Lung microvascular endothelial cell (primary cell): ENCODE data around the gene BCL3. TPM values are rescaled to one million over a fixed set of nuclear protein-coding genes. Genes with fewer than 3 reads are reported as not detected.

Experiments used
- DNase-seq, 2 donors: peaks; one replicate each; pipeline versions ENCODE4 v3.0.0 to v3.0.0-alpha.2; 2010; ENCODE audit warnings: low read depth in 2 of 2
- total RNA-seq: library from RNA; depleted of rRNA; stranded (reverse); fragments of >200 nt; gene quantifications from 2 replicates; pipeline ENCODE4 v1.2.1, GENCODE V29; 2014

BCL3 gene
- total RNA-seq, 1 donor from 2014 or later: 0.99 TPM

DNA sequence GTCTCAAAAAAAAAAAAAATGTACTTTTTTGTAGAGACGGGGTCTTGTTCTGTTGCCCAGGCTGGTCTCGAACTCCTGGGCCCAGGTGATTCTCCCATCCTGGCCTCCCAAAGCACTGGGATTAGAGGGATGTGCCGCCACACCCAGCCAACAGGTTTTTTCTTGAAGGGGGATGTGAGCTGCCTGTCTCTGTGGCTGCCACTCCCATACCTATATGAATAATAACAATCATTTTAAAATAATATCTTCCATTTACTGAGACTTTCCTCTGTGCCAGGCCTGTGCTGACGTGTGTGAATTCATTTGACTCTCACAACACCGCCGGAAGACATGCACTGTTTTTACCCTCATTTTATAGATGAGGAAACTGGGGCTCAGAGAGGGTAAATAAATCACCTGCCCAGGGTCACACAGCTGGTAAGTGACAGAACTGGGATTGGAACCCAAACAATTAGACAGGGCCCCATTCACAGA lies 7.2 kb upstream of the BCL3 start:
- peak in 1 of 2 donors; percentile 61 for DNase-seq

DNA sequence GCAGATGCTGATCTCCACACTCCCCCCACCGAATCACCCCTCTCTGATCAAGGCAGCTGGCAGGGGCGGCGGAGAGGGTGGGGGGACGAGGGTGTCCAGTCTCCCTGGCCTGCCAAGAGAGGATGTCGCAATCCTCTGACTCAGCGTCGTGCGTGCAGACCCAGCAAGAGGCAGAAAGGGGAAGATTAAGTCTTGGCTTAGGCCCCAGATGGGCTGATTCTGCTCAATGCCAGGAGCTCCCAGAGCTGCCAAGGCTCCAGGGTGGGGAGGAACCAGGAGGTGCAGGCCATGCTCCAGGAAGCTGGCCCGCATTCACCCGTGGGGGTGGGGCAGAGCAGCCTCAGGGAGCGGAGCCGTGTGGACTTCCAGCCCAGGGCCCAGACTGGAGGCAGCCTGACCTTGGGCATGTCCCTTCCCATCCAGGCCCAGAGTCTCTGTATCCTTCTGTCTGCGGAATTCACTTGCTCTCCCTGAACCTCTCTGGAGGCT lies 6.6 kb upstream of the BCL3 start:
- peak; percentile 86 to 99 for DNase-seq

DNA sequence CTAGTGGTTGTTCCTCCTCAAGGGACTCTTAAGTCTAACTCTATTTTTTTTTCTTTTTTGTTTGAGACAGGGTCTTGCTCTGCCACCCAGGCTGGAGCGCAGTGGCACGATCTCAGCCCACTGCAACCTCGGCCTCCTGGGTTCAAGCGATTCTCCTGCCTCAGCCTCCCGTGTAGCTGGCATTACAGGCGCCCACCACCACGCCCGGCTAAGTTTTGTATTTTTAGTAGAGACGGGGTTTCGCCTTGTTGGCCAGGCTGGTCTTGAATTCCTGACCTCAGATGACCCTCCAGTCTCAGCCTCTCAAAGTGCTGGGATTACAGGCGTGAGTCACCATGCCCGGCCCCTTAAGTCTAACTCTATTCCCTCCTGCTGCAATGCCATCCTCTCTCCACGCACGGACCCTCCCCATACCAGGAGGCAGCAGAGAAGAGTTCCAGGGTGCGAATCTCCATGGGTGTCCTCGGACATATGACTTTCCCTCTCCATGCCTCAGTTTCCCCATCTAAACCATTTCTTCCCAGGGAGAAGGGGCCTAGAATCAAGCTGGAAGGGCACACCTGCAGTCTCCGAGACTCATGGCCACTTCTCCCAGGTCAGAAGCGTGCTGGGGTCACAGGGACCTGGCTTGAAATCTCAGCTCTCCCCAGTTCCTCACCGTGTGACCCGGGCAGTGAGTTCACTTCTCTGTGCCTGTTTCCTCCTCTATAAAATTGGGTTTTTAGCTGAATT lies 6.0 kb upstream of the BCL3 start:
- peak in 1 of 2 donors; percentile 66 for DNase-seq

DNA sequence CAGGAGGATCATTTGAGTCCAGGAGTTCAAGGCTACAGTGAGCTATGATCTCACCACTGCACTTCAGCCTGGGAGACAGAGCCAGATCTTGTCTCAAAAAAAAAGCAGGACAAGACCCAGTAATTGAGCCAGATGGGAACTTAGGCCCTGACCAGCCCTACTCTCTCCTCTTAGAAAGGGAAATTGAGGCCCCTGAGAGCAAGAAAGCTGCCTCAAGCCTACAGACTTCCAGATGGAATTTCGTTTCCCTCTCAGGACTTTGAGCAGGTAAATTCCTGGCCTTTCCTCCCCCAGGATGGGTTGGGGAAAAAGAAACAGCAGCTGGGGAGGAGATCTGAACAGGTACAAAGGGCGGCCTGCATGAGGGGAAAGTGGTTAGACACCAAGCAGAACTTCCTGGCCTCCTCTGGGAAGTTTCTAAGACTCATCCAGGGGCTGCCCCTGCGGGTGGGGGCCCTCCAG lies 3.6 kb upstream of the BCL3 start:
- no peak for DNase-seq

DNA sequence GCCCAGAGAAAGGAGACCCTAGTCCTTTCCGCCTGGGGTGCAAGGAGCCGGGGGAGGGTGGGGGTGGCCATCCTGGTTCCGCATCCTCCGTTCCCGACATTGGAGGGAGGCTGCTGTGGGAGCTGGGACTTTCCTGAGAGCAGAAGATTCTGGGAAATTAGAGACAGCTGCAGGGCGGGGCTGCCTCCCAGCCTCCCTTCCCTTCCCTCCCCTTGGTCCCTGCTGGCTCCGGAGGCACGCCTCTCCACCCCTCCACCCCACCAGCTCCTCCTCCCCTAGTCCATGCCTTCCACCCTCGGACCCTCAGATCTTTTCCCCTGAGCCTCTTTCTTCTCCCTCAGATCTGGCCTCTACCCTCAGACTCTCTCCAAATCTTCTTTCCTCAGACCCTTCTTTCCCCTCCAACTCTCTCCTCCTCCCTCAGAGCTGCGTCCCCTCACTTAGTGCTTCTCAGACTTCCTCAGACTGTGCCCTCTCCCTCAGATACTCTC lies 3.1 kb upstream of the BCL3 start:
- peak in 1 of 2 donors; percentile 74 for DNase-seq

DNA sequence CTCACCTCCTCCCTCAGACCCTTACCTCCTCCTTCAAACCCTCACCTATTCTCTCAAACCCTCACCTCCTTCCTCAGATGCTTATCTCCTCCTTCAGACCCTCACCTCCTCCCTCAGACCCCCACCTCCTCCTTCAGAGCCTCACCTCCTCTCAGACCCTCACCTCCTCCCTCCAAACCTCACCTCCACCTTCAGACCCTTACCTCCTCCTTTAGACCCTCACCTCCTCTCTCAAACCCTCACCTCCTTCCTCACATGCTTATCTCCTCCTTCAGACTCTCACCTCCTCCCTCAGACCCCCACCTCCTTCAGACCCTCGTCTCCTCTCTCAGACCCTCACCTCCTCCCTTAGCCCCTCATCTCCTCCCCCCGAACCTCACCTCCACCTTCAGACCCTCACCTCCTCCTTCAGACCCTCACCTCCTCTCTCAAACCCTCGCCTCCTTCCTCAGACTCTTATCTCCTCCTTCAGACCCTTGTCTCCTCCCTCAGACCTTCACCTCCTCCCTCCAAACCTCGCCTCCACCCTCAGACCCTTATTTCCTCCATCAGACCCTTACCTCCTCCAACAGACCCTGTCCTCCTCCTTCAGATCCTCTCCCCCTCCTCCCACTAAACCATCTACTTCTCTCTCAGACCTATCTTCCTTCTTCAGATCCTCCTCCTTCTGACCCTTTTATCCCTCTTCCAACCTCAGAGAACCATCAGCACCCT lies 2.5 kb upstream of the BCL3 start:
- DNase-seq: no peak

DNA sequence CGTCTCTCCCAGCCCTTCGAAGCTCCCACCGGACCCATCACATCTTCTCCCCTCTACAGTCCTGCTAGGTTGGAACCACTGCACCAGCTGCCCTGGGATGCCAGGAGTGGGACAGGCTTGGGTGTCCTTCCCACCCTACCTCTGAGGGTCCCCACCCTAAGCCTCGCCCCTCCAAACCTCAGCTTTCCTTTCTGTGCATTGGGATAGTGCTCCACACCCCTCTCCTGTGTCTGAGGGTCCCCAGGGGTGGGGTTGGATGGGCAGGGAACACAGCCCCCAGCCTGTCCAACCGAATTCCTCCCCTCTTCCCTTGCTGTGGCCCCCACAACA lies 1.9 kb upstream of the BCL3 start:
- DNase-seq: no peak

DNA sequence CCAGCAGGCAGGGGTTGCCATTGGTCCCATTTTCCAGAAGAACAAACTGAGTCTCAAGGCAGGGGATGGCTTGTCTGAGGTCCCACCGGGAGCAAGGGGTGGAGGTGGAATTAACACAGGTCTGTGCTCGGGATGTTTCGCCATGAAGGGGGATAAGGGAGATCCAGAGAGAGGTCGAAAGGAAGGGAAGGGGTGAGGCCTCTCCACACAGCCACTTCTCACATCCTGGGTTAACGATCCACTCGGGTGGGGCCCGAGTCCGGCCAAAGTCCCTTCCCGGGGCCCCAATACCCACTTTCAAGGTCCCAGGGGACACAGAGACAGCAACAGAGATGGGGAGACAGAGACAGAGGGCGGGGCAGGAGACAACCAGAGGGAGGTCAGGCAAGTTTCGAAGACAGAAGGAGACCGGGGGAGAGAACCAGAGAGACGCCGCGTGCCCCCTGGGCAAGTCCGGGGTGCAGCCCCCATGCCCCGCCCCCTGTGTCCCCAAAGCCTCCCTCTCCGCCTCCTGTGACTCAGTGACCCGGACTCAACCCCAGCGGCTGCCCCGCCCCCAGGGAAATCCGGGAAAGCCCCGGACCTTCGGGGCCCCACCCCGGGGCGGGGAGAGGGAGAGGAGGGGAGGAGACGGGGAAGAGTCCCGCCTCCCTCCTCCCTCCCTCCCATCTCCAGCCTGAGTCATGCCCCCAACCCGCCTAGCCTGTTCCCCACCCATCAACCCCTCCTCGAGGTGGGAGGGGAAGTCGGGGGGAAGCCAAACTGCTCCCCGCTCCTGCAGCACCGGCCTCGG lies 1.4 kb upstream of the BCL3 start:
- peak; percentile 80 to 94 for DNase-seq

DNA sequence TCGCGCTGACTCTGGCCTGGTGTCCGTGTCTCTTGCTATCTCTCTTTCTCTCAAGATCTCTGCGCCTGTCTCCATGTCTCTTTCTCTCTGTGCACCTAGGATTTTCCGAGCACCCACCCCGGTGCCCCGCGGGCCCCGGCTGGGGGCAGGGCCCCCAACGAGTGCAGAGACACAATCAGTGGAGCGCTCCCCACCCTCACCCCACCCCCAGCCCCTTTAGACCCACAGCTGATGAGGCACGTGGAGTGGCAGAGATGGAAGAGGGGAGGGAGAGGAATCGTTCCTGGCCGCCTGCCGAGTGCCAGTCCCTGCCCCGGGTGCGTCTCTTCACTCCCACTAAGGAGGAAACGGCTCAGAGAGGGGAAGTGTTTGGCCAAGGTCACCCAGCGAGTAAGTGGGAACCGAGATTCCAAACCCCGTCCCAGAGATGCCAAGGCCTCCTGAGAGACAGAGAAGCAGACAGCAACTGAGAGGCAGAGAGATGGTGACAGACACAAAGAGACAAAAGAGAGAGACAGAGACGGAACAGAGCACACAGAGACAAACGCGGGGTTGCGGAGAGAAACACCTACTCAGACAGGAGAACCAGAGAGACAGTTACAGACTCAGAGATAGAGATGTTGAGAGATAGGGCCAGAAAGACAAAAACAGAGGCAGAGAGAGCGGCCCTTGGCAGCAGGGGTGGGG lies 626 bp upstream of the BCL3 start:
- peak; percentile 65 to 72 for DNase-seq

DNA sequence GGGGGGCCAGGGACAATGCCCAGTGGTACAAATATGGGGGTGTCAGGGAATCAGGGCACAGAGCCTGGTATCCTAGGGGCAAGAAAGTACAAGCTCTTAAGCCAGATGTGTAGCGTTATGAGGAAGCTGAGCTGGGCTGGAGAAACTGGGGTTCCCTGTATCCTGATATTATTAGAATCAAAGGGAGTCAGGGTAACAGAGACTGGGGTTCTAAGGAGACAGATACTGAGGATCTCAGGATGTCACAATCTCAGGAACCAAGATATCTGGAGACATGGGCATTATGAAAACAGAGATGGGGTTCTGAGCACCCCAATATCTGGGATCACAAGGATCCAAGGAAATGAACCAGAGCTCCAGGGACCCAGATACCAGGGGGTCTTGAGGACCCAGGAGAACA lies 784 bp downstream of the BCL3 start:
- DNase-seq: no peak

DNA sequence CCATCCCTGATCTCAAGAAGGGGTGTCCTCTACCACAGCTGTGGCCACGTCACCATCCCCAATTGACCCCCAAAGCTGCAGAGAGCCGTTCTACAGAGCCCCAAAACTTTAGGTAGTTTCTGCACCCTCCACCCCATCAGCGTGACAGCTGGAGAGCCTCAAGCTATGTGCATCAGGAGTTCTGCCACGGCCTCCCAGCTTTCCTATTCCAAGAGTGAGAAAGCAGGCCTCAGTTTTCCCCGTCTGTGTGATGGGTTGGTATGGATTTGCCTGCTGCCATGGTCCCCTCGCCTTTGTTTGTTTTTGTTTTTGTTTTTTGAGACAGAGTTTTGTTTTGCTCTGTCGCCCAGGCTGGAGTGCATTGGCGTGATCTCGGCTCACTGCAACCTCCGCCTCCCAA lies 1.5 kb downstream of the BCL3 start:
- DNase-seq: no peak

DNA sequence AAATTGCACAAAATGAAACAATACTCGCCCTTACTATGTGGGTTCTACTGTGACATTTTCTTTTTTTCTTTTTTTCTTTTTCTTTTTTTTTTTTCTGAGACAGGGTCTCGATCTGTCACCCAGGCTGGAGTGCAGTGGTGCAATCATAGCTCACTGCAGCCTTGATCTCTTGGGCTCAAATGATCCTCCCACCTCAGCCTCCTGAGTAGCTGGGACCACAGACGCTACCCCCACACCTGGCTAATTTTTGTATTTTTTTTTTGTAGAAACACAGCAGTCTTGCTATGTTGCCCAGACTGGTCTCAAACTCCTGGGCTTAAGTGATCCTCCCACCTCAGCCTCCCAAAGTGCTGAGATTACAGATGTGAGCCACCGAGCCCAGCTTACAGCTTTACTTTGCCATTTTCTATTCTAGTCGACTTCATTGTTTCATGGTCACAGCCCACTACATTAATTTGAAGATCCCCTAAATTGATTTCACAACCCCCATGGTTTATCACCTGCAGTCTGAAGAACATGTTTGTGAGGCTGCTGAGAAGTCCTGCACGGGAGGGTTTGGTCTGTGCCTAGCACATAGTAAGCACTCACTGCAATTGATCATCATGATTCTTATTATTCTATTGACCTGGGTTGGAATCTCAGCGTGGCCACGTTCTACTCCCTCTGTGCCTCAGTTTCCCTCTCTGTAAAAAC lies 3.8 kb downstream of the BCL3 start:
- DNase-seq: no peak

DNA sequence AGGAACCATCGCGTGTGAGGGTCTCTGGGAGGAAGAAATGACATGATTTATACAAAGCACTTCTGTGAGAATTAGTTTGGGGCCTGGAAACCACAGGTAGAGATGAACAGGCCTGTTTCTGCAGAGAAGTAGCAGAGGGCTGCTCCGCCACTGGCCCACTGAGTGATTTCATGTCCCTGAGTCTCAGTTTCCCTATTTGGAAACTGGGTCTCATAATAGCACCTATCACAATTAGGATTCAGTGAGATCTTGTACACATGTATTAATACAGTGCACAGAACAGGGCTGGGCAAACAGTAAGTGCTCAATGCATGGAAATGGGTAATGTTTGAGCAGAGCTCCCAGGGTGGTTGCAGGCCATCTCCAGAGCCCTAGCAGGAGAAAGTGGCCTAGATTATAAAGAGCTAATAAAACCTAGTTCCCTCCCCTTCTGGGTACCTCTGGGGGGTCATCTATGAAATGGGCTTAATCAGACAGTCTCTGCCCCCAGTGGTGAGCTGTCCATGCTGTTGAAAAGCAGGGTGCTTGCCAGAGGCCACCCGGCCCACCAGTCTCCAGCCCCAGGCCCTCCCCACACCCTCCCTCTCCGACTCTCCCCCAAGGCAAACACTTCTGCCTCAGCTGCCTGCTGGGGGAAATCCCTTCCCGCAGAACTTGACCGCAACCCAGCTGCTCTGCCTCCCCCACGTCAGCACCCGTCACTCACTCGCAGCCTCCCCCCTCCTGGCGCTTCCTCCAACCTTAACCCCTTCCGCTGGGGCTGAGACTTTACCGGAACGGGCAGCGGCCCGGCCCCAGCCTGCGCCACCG lies 4.5 kb downstream of the BCL3 start:
- DNase-seq: peak; percentile 57 to 98

DNA sequence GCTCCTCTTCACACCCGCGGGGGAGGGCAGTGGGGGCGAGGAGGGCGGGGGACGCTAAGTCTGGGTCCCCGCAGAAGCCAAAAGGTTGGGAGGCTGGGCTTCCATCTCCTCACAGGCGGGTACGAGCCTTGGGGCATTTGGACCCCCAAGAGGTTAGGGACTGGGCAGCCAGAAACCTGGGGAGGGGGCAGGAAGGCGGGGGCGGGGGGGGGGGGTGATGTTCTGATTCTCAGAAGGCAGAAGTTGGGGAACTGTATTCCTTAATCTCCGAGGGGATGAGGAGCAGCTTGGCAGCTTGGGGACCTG lies 5.1 kb downstream of the BCL3 start:
- no peak for DNase-seq

DNA sequence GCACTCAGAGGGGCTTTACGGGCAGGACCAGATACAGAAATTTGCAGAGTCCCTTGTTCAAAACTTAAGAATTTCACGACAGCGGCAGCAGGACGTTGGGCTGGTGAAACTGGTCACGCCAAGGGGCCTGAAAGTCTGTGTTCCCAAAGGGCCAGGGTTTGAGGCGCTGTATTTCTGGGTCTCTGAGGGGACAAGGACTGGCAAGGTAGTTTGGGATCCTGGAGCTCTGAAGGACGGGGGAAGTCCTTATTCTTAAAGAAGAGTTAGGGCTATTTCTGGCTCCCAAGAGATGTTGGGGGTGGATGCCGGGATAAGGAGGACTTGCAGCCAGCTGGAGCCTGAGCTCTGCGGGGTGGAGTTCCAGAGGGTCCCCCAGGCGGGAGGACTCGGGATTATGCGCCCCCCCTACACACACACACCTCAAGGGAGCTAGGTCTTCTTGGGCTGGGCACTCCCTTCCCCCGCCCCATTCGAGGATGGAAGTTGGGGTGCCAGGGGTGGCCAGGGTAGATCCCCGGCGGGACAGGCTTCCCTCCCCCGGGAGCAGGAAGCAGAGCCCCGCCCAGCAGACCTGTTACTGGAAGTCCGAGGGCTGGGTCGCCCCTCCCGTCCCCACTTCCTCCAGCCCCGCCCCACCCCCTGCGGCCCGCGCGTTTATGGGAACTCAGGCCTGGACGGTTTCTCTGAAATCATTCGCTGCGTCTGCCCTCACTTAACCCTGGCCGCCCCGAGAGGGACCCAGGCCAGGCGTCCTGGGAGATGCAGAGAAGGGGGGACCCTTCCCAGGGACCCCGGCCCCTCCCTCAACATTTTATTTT lies 5.6 kb downstream of the BCL3 start:
- peak; percentile 72 to 82 for DNase-seq

DNA sequence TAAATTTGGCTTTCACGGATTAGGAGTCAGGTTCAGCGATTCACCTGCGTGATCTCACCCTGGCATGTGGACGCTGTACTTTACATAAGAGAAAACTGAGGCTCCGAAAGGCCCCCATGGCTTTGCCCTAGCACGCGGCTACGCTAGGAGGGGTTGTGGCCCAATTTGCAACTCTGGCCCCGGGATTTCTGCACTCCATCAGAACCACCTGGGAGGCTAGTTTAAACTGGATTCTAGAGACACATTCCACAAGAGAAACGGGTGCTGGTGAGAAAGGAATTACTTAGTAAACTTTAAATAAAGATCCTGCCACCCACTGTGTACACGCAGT lies 6.2 kb downstream of the BCL3 start:
- no peak for DNase-seq

DNA sequence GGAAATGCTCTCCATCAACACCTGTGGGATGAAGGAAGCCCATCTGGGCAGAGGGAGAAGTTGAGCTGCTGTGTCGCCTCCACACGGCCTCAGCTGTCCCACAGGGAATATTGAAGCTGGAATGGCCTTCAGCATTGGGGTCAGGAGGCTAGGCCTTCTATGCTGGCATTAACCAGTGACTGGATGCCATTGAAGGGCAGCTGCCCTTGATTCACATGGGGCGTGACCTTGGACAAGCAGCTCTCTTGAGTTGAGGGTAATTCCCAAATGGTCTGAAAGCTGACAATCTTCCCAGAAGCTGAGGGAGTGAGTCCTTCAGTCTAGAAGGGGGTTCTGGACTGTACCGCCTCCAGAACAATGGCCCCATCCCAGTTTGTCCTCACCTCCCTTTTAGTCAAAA lies 6.7 kb downstream of the BCL3 start:
- DNase-seq: no peak

DNA sequence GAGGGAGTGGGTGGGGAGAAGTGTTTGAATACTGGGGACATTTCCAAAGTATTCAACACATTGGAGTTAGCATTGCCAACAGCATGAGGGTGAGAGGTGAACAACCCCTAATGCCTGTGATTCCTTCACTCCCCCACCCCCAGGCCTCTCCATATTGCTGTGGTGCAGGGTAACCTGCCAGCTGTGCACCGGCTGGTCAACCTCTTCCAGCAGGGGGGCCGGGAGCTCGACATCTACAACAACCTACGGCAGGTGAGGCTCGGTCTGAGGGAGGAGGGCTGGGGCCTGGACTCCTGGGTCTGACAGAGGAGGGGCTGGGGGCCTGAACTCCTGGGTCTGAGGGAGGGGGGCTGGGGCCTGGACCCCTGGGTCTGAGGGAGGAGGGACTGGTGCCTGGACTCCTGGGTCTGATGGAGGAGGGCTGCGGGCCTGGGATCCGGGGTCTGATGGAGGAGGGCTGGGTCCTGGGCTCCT lies 7.6 kb downstream of the BCL3 start:
- DNase-seq: no peak

DNA sequence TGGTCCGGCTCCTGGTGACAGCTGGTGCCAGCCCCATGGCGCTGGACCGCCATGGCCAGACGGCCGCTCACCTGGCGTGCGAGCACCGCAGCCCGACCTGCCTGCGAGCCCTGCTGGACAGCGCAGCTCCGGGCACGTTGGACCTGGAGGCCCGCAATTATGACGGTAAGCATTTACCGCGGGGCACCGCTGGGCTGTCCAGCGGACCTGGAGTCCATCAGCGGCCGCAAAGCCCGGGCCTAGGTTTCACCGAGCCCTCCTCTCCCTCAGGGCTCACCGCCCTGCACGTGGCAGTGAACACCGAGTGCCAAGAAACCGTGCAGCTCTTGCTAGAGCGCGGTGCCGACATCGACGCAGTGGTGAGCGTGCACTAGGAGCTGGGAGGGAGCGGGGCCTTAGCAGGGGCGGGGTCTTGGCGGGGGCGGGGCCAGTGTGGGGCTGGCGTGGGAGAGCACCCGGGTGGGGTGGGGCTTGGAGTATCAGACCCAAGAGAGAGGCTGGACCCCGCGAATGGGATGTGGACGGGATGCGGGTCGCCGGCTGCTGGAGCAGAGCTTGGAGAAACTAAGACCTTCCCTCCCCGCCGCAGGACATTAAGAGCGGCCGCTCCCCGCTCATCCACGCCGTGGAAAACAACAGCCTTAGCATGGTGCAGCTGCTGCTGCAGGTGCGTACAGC lies 8.7 kb downstream of the BCL3 start:
- DNase-seq: peak in 1 of 2 donors; percentile 63
